B cell (primary cell): ENCODE data around the gene LARGE2.

Experiments used
- CTCF ChIP-seq: fragments of 200-600 bp; IDR thresholded peaks from one replicate; pipeline ENCODE4 v1.8.0; 2022; ENCODE audit warnings: antibody characterized with exemption, mild to moderate bottlenecking
- EZH2 ChIP-seq: IDR thresholded peaks from 2 replicates; pipeline ENCODE4 v1.6.1; 2012; ENCODE audit warnings: borderline replicate concordance, low read depth, mild to moderate bottlenecking, moderate library complexity, low read length; ENCODE audit not compliant: insufficient read depth, poor library complexity, severe bottlenecking

- TF ChIP-seq CTCF (no peak), EZH2 (no peak)
These were observed 14.1 kb downstream of the LARGE2 start for GRCh38 chr11:45936511-45937054.
